Epithelial cell of prostate (primary cell): ENCODE measurements around the gene CFAP221.

Source experiments
- DNase-seq: peaks from one replicate; pipeline ENCODE4 v3.0.0-alpha.2; 2011; ENCODE audit warnings: low read depth, low spot score
- H3K27ac ChIP-seq: fragments of 450-650 bp; 2 replicates; pipeline ENCODE4 v1.5.1; 2017; ENCODE audit warnings: mild to moderate bottlenecking

Gene CFAP221

DNA sequence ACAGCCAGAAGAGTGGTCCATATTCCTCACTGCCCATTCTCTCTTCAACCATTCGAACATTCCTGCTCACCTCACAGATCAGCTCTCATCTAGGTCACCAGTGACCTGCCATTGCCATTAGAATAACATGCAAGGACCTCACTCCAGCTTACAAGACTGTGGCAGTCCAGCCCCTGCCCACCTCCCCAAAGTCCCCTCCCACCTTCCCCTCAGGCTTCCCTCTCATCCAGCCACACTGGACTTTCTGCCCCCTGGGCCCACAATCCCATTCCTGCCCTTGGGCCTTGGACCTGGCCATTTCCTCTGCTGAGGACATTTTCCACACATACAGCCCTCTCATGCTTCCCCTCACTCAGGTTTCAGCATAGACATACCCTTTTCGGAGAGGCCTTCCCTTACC lies 129.5 kb downstream of the CFAP221 start:
- no peak for DNase-seq
- H3K27ac ChIP-seq, result no peak overlapping the region

DNA sequence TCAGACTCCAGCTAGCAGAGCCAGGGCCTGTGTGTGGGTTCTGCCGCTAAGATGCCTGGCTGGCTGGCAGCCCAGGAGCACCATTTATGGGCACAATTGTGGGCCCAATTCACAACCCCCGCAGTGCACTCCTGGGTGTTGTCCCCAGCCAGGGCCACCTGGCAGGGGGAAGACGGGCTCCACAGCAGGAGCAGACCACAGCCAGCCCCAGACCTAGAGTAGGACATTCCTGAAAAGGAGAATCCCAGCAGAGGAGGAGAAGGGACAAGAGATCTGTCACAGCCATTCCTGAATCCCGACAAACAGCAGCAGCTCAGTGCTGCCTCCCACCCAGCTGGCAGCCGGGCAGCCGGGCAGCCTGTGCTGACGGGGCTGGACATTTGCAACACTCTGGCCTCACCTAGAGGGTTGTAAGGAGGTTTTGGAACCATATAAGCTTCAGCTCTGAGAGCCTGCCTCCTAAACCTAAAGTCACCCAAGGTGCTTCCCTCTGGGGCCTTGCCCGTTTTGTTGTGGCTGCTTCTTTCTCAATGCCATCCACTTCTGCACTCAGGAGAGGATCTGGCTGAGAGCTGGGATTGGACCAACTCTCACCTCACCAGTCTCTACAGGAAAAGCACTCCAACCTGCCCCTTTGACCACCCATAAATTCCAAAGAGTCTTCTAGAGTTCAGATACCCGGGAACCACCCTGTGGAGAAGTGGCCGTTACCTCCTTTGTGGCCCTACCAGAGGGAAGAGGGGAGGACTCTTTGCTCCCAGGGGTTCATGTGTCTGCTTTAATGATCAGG lies 130.7 kb downstream of the CFAP221 start:
- no peak for DNase-seq
- H3K27ac ChIP-seq, result no peak overlapping the region

DNA sequence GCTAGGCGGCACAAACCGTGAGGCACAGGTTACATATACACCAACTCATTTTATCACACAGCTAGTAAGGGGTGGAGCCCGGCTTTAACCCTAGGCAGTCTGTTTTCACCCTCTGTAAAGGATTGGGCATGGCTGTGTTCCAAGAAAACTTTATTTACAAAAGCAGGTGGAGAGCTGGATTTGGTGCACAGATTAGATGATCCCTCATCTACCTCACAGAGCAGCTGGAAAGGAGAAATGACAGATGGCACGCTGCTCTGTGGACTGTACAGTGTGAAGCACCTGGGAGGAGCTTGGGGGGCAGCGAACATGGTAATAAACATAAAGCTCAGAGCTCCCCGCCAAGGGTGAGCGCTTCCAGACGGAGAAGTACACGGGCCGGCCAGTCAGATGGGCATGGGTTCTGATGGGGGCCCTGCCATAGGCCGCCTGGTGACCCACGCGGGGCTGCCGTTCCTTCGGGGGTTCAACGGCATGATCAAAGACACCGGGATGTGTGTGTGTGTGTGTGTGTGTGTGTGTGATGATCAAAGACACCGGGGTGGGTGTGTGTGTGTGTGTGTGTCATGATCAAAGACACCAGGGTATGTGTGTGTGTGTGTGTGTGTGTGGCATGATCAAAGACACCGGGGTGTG lies 133.9 kb downstream of the CFAP221 start:
- no peak overlapping the region for H3K27ac ChIP-seq
- no peak for DNase-seq

DNA sequence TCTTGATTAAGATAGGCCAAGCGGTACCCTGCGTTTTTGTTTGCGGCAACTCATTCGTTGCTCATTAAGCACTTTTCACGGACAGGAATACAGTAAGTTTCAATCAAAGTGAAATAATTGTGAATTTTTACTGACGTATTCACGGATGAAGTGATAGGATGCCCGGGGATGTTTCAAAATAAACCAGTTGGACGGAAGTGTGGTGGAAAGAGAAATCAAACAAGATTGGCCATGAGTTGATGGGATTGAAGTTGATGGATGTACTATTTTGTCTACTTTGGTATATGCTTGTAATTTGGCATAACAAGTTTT lies 135.2 kb downstream of the CFAP221 start:
- no peak overlapping the region for H3K27ac ChIP-seq
- DNase-seq, result no peak

DNA sequence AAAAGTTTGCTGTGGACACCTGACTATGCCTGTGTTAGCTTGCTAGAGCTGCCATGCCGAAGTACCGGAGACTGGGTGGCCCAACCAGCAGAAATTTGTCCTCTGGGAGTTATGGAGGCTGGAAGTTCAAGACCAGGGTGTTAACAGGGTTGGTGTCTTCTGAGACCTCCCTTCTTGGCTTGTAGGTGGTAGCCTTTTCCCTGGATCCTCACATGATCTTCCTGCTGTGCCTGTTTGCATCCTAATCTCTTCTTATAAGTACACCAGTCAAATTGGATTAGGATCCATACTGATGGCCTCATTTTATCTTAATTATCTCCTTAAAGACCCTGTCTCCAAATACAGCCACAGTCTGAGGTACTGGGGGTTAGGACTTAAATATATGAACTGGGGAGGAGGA lies 135.6 kb downstream of the CFAP221 start:
- H3K27ac ChIP-seq, result no peak overlapping the region
- DNase-seq, result no peak

DNA sequence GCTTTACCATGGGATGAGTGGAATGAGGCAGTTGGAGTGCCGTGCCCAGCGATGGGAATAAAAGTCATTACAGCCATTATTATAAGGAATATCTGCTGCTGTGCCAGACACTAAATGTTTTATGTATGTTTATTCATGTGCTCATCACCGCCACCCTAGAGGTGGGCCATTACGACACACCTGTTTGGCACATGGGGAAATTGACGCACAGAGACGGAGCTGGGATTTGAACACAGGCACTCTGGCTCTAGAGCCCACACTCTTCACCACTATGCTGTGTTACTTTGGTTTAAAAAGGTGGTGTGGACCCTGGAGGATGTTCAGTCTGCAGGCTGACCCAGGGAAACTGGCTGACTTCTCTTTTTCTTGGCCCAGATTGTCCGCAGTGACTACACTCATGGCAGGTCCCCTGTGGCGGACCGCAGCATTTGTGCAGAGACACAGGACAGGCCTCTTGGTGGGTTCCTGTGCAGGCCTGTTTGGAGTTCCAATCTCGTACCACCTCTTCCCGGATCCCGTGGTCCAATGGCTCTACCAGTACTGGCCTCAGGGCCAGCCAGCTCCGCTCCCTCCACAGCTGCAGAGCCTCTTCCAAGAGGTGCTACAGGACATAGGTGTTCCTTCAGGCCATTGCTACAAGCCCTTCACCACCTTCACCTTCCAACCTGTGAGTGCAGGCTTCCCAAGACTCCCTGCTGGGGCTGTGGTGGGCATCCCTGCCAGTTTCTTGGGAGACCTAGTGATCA lies 136.4 kb downstream of the CFAP221 start:
- no peak for DNase-seq
- no peak overlapping the region for H3K27ac ChIP-seq

DNA sequence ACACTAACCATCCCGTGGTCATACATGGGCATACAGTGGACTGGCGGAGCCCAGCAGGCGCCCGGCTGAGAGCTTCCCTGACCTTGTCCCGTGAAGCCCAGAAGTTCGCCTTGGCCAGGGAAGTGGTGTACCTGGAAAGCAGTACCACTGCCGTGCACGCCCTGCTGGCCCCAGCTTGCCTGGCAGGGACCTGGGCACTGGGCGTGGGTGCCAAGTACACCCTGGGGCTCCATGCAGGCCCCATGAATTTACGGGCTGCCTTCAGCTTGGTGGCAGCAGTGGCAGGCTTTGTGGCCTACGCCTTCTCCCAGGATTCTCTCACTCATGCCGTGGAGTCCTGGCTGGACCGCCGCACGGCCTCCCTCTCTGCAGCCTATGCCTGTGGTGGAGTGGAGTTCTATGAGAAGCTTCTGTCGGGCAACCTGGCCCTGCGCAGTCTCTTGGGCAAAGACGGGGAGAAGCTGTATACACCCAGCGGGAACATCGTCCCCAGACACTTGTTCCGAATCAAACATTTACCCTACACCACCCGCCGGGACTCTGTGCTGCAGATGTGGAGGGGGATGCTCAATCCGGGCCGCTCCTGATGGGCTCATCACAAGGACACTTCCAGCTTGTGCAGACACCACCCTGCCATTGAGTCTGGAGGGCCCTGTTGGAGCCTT lies 137.1 kb downstream of the CFAP221 start:
- DNase-seq, result no peak
- no peak overlapping the region for H3K27ac ChIP-seq

GRCh38 chr2:119681868-119682220 lies 137.6 kb downstream of the CFAP221 start:
- no peak overlapping the region for H3K27ac ChIP-seq
- DNase-seq, result no peak

DNA sequence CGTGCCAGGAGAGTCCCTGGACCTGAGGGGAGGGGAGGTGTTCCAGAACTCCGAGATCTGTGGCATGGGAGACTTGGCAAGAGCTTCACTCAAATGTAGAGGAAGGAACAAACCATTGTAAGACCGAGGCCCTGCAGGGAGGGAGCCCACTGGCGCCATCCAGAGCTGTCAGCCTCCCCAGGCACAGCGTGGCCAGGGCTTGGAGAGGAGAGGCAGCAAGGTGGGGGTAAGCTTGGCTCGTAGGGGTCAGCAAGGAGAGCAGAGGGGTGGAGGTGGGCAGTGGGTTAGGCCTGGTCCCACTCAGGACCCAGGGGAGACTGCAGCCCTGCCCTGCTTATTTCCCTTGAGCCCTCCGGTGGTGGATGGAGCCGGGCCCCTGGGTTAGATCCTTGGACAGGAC lies 138.3 kb downstream of the CFAP221 start:
- H3K27ac ChIP-seq, result no peak overlapping the region
- DNase-seq, result no peak

DNA sequence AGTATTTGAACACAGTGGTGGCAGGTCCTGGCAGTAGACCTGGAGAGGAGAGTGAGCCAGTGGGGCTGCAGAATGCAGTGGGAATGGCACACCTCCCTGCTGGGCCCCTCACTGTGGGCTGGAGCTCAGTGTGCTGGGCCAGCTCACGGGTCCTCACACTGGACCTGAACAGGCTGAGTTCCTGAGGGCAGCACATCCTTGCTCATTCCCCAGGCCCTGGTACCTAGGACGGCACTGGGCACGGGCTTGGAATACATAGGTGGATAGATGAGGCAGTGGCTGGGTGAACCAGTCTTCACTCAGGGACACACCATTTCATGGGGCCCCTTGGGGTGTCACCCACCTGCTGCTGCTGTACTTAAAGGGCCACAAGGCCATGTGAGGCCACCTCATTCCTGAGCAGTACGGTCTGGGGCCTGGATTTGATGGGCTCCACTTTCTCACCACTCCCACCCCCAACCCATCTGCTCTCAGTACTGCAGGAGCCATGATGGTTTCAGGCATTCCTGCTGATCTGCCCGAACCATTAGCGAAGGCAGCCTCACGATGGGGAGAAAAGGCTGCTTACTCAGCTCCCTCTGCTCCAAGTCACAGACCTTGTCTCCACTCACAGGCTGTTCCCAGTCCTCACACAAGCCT lies 138.9 kb downstream of the CFAP221 start:
- DNase-seq, result no peak
- no peak overlapping the region for H3K27ac ChIP-seq

- no peak overlapping the region for H3K27ac ChIP-seq
- no peak for DNase-seq
These were observed 139.6 kb downstream of the CFAP221 start for GRCh38 chr2:119683713-119684443.

- no peak overlapping the region for H3K27ac ChIP-seq
These were observed 140.3 kb downstream of the CFAP221 start for GRCh38 chr2:119684518-119684917.

GRCh38 chr2:119688616-119689015 lies 144.4 kb downstream of the CFAP221 start:
- DNase-seq, result no peak
- no peak overlapping the region for H3K27ac ChIP-seq

More at GRCh38 chr2:119684518-119684917, 140.3 kb downstream of the CFAP221 start:
- DNase-seq, result no peak

GRCh38 chr2:119689218-119689617 lies 145.0 kb downstream of the CFAP221 start:
- H3K27ac ChIP-seq, result no peak overlapping the region
- DNase-seq, result no peak

DNA sequence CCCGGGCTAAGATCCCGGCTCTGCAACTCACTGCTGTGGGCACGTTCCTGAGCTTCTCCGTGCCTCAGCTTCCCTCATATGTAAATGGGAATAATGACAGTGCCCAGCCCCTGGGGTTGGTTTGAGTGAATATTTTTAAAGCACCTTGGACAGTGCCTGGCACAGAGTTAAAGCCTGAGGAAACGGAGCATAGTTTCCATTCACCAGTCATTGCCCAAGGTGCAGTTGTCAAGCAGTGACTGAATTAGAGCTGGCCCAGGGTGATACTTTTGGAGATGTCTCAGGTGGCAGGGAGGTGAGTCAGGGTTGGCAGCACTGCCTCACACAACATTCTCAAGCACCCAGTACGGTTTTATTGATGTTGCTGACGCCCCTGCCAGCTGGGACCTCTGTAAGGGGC lies 146.9 kb downstream of the CFAP221 start:
- no peak for DNase-seq
- H3K27ac ChIP-seq, result no peak overlapping the region

DNA sequence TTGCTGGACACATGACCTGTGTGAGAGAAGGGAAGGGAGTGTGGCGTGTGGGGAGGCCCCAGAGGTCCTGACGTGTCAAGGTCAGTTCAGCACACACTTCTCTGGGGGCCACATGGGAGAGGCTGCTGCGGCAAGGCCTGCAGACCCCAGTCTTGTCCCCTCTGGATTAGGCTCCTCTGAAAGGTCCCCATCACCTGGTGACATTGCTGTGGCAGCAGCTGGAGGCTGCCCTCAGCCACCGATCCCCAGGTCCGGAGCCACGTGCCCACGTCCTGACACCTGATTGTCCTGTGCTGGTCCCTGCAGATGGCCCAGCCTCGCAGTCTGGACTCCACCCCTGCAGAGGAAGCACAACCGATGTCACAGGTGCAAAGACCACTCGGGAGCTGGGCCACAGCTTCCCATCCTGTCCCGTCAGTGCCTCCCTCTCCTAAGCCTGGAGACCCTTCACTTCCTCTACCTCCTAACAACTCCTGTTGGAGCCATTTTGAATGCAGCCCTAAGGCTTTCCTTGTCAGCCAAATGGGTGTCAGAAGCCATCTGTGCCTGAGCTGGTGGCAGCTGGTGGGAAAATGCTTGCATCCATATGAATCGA lies 147.5 kb downstream of the CFAP221 start:
- H3K27ac ChIP-seq, result no peak overlapping the region

DNA sequence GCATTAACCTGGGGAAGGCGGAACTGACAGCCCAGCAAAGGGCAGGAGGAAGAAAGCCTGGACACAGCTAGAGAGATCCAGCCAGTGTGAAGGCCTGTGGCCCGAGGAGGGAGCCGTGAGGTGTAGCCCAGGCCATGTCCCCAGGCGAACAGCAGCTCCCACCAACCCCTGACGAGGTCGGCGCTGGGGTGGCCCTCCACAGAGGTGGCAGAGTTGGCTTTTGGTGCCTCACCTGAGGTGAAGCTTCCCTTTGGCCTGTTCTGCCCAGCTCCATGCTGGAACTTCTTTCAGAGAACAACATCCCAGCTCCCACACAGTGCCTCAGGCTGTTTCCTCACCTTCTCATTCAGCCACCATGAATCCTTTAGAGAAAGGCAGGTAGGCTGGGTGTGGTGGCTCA lies 148.1 kb downstream of the CFAP221 start:
- no peak overlapping the region for H3K27ac ChIP-seq
- no peak for DNase-seq

More for the DNA sequence above, 147.5 kb downstream of the CFAP221 start:
- DNase-seq, result no peak

DNA sequence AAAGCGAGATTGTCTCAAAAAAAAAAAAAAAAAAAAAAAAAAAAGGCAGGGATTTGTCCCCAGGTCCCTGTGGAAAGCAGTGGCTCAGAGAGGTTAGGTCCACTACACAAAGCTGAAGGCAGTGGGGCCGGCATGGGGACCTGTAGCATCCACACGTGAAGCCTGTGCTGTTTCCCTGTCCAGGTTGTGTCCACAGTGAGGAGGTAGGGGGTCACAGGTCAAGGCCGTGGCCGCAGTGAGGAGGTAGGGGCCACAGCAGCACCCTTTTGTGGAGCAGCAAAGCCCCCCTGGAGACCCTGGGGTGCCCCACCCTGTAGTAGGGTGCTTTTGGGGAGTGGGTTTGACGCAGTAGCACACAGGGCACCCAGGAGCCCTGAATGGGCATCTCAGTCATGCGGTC lies 148.7 kb downstream of the CFAP221 start:
- no peak for DNase-seq

GRCh38 chr2:119693567-119693966 lies 149.3 kb downstream of the CFAP221 start:
- no peak for DNase-seq
- no peak overlapping the region for H3K27ac ChIP-seq

More for the DNA sequence above, 148.7 kb downstream of the CFAP221 start:
- no peak overlapping the region for H3K27ac ChIP-seq
